DMS79 (cell line): ENCODE results near the gene ADSS1.
"Not testable (repeated sequence)": the region's sequence is repeated elsewhere in the genome, so short reads cannot be mapped to it uniquely, and the experiment has no call there.

Experiments used
- DNase-seq: peaks from one replicate; lab custom pipeline; 2025; lab: John Stamatoyannopoulos, UW

The ADSS1 gene

GRCh38 chr14:104717646-104718045, 6.4 kb upstream of the ADSS1 start:
- DNase-seq: no peak

GRCh38 chr14:104718147-104718546, 5.9 kb upstream of the ADSS1 start:
- no peak for DNase-seq

GRCh38 chr14:104718871-104719270, 5.2 kb upstream of the ADSS1 start:
- no peak for DNase-seq

GRCh38 chr14:104719343-104719742, 4.7 kb upstream of the ADSS1 start:
- no peak for DNase-seq

GRCh38 chr14:104721505-104722431, 2.3 kb upstream of the ADSS1 start:
- no peak for DNase-seq

GRCh38 chr14:104722938-104723650, 935 bp upstream of the ADSS1 start:
- DNase-seq: no peak

GRCh38 chr14:104724407-104724980, 465 bp downstream of the ADSS1 start:
- no peak for DNase-seq

- no peak for DNase-seq
These were observed 1.1 kb downstream of the ADSS1 start for GRCh38 chr14:104724981-104725771.

GRCh38 chr14:104725772-104726548, 1.9 kb downstream of the ADSS1 start:
- DNase-seq: no peak

GRCh38 chr14:104726600-104727451, 2.8 kb downstream of the ADSS1 start:
- DNase-seq: no peak

- DNase-seq: no peak
These were observed 4.6 kb downstream of the ADSS1 start for GRCh38 chr14:104728631-104729030.

- not testable (repeated sequence) for DNase-seq
These were observed 5.3 kb downstream of the ADSS1 start for GRCh38 chr14:104729176-104729834.

GRCh38 chr14:104729835-104730181, 5.8 kb downstream of the ADSS1 start:
- no peak for DNase-seq

GRCh38 chr14:104730487-104730886, 6.5 kb downstream of the ADSS1 start:
- no peak for DNase-seq

GRCh38 chr14:104731320-104732294, 7.6 kb downstream of the ADSS1 start:
- DNase-seq: no peak

GRCh38 chr14:104732355-104732804, 8.4 kb downstream of the ADSS1 start:
- no peak for DNase-seq

GRCh38 chr14:104732931-104733681, 9.1 kb downstream of the ADSS1 start:
- DNase-seq: no peak
